HG03139 (cell line): ENCODE results near the gene SNF8.
"Not testable (repeated sequence)": the region's sequence is repeated elsewhere in the genome, so short reads cannot be mapped to it uniquely, and the experiment has no call there.

ENCODE experiments used
- ATAC-seq: cut with Tn5 transposase; IDR thresholded peaks from one replicate; pipeline ENCODE4 v1.9.1; 2021; ENCODE audit not compliant: unreplicated experiment

Gene SNF8

GRCh38 chr17:48944515-48945260 is at the start of gene SNF8:
Gene SNF8, minus strand, starts transcription at chr17:48944842. Its CDS starts 108 bp downstream, at chr17:48944734.
- ATAC-seq = peak; percentile 71

GRCh38 chr17:48993951-48994350 is 49.3 kb upstream of the SNF8 start:
- ATAC-seq = no peak

GRCh38 chr17:48993305-48993704 is 48.7 kb upstream of the SNF8 start:
- no peak for ATAC-seq

GRCh38 chr17:48992444-48992843 is 47.8 kb upstream of the SNF8 start:
- no peak for ATAC-seq

- ATAC-seq = no peak
Observed at GRCh38 chr17:48990882-48991357, 46.3 kb upstream of the SNF8 start.

GRCh38 chr17:48989100-48989499 is 44.5 kb upstream of the SNF8 start:
- no peak for ATAC-seq

GRCh38 chr17:48985436-48986245 is 41.0 kb upstream of the SNF8 start:
- ATAC-seq = no peak

GRCh38 chr17:48981927-48982539 is 37.4 kb upstream of the SNF8 start:
- ATAC-seq = no peak

- ATAC-seq = no peak
Observed at GRCh38 chr17:48973806-48974205, 29.2 kb upstream of the SNF8 start.

- ATAC-seq = no peak
Observed at GRCh38 chr17:48972749-48973097, 28.1 kb upstream of the SNF8 start.

- ATAC-seq = no peak
Observed at GRCh38 chr17:48970865-48971687, 26.4 kb upstream of the SNF8 start.

- no peak for ATAC-seq
Observed at GRCh38 chr17:48970224-48970623, 25.6 kb upstream of the SNF8 start.

- no peak for ATAC-seq
Observed at GRCh38 chr17:48961516-48962233, 17.0 kb upstream of the SNF8 start.

- ATAC-seq = no peak
Observed at GRCh38 chr17:48960834-48961515, 16.3 kb upstream of the SNF8 start.

- no peak for ATAC-seq
Observed at GRCh38 chr17:48954300-48954755, 9.7 kb upstream of the SNF8 start.

GRCh38 chr17:48952904-48953303 is 8.3 kb upstream of the SNF8 start:
- no peak for ATAC-seq

- ATAC-seq = no peak
Observed at GRCh38 chr17:48951572-48951971, 6.9 kb upstream of the SNF8 start.

GRCh38 chr17:48945261-48945651 is 614 bp upstream of the SNF8 start:
- ATAC-seq = not testable (repeated sequence)

- ATAC-seq = no peak
Observed at GRCh38 chr17:48933035-48933434, 11.6 kb downstream of the SNF8 start.

GRCh38 chr17:48930435-48930873 is 14.2 kb downstream of the SNF8 start:
- ATAC-seq = no peak
